Lower leg skin (tissue), 4 donors: ENCODE results near the gene CX3CR1. TPM values are rescaled to one million over a fixed set of nuclear protein-coding genes. Genes with fewer than 3 reads are reported as not detected.

Source experiments
- DNase-seq, 2 donors: peaks; one replicate each; pipeline ENCODE4 v3.0.0-alpha.2; 2019; ENCODE audit warnings: low spot score in 2 of 2
- H3K4me3 ChIP-seq: fragments of 200-600 bp; sonication (generic); 2 replicates; pipeline ENCODE4 v1.5.1; 2017; ENCODE audit warnings: mild to moderate bottlenecking, low read depth; ENCODE audit not compliant: poor library complexity, severe bottlenecking
- CTCF ChIP-seq, 3 donors: fragments of 450-650 bp; IDR thresholded peaks; one replicate each; pipeline ENCODE4 v1.5.1; 2016; ENCODE audit warnings: antibody characterized with exemption in 3 of 3, mild to moderate bottlenecking in 3 of 3, moderate library complexity in 2 of 3
- POLR2A ChIP-seq, 2 donors: fragments of 450-650 bp; IDR thresholded peaks; one replicate each; pipeline ENCODE4 v1.6.1; 2016 to 2017; ENCODE audit warnings: antibody characterized with exemption in 2 of 2, mild to moderate bottlenecking in 1 of 2, moderate library complexity in 1 of 2
- WGBS, 2 donors: methylation state at CpG; one replicate each; pipeline ENCODE4 v1.1.5; 2018; 5-methylcytosine and 5-hydroxymethylcytosine counted together
- intact Hi-C: fragments of 100-400 bp; cut with DNase I; formaldehyde crosslinking; loops from one replicate; pipeline ENCODE4 v1.15.0; 2023; ENCODE audit warnings: low total_unique reads
- total RNA-seq, 4 donors: library from RNA; depleted of rRNA; stranded (reverse); fragments of >200 nt; gene quantifications; one replicate each; pipeline ENCODE4 v1.1.0, GENCODE V29; 2016

The CX3CR1 gene
- total RNA-seq, 4 donors from 2014 or later, result 0.23 to 1.5 (median 0.97) TPM

- no peak overlapping the region for H3K4me3 ChIP-seq
- WGBS, 2 donors, result 85 to 97% methylated on average over 1 of the region's 1 CpG
- intact Hi-C loops, result no loop called here
- DNase-seq, result no peak
- TF ChIP-seq CTCF (IDR thresholded peaks at IDR 0.05) (no peak), POLR2A (IDR thresholded peaks at IDR 0.05) (no peak)
These were observed 35.6 kb upstream of the CX3CR1 start for GRCh38 chr3:39315420-39315819.

GRCh38 chr3:39313289-39313688 lies 33.5 kb upstream of the CX3CR1 start:
- DNase-seq, result no peak
- no peak overlapping the region for H3K4me3 ChIP-seq
- intact Hi-C loops, result no loop called here
- no peak for TF ChIP-seq CTCF (IDR thresholded peaks at IDR 0.05)
- no peak for TF ChIP-seq POLR2A (IDR thresholded peaks at IDR 0.05)

GRCh38 chr3:39302178-39302577 lies 22.3 kb upstream of the CX3CR1 start:
- no peak for DNase-seq
- no peak overlapping the region for H3K4me3 ChIP-seq
- intact Hi-C loops, result no loop called here
- 90 to 95% methylated on average over 2 of the region's 2 CpGs for WGBS, 2 donors
- no peak for TF ChIP-seq POLR2A (IDR thresholded peaks at IDR 0.05)
- TF ChIP-seq CTCF (IDR thresholded peaks at IDR 0.05), result no peak

GRCh38 chr3:39299279-39299678 lies 19.4 kb upstream of the CX3CR1 start:
- intact Hi-C loops, result no loop called here

GRCh38 chr3:39296197-39297077 lies 16.6 kb upstream of the CX3CR1 start:
- H3K4me3 ChIP-seq, result no peak overlapping the region
- no peak for DNase-seq
- TF ChIP-seq POLR2A (IDR thresholded peaks at IDR 0.05), result no peak
- WGBS, 2 donors, result 88 to 92% methylated on average over 4 of the region's 4 CpGs
- intact Hi-C loops, result no loop called here

More at GRCh38 chr3:39299279-39299678, 19.4 kb upstream of the CX3CR1 start:
- no peak for DNase-seq
- TF ChIP-seq CTCF (IDR thresholded peaks at IDR 0.05) (no peak), POLR2A (IDR thresholded peaks at IDR 0.05) (no peak)
- no peak overlapping the region for H3K4me3 ChIP-seq

GRCh38 chr3:39295184-39295775 lies 15.4 kb upstream of the CX3CR1 start:
- 85 to 88% methylated on average over 5 of the region's 5 CpGs for WGBS, 2 donors
- intact Hi-C loops, result no loop called here

More at GRCh38 chr3:39295184-39295775, 15.4 kb upstream of the CX3CR1 start:
- TF ChIP-seq POLR2A (IDR thresholded peaks at IDR 0.05) (no peak), CTCF (IDR thresholded peaks at IDR 0.05) (no peak)
- no peak for DNase-seq
- no peak overlapping the region for H3K4me3 ChIP-seq
